Putamen (tissue), 1 donor: ENCODE measurements around the gene FBN2.
"Not testable (repeated sequence)": the region's sequence is repeated elsewhere in the genome, so short reads cannot be mapped to it uniquely, and the experiment has no call there.

Experiments
- DNase-seq: peaks from one replicate; pipeline ENCODE4 v3.0.0-alpha.2; 2016; ENCODE audit warnings: low spot score

Gene FBN2

GRCh38 chr5:128358826-128359225 is 179.2 kb downstream of the FBN2 start:
- no peak for DNase-seq

GRCh38 chr5:128357226-128357625 is 180.8 kb downstream of the FBN2 start:
- DNase-seq, result no peak

GRCh38 chr5:128355961-128356360 is 182.1 kb downstream of the FBN2 start:
- no peak for DNase-seq

GRCh38 chr5:128353441-128354107 is 184.5 kb downstream of the FBN2 start:
- DNase-seq, result no peak

- no peak for DNase-seq
These were observed 187.3 kb downstream of the FBN2 start for GRCh38 chr5:128350705-128351104.

- DNase-seq, result no peak
These were observed 188.8 kb downstream of the FBN2 start for GRCh38 chr5:128349044-128349858.

- no peak for DNase-seq
These were observed 192.0 kb downstream of the FBN2 start for GRCh38 chr5:128346038-128346437.

GRCh38 chr5:128345247-128345646 is 192.8 kb downstream of the FBN2 start:
- no peak for DNase-seq

- no peak for DNase-seq
These were observed 194.9 kb downstream of the FBN2 start for GRCh38 chr5:128343168-128343567.

GRCh38 chr5:128341056-128341455 is 197.0 kb downstream of the FBN2 start:
- DNase-seq, result no peak

GRCh38 chr5:128340648-128341047 is 197.4 kb downstream of the FBN2 start:
- no peak for DNase-seq

- DNase-seq, result no peak
These were observed 198.5 kb downstream of the FBN2 start for GRCh38 chr5:128339585-128339984.

- DNase-seq, result no peak
These were observed 199.4 kb downstream of the FBN2 start for GRCh38 chr5:128338649-128339048.

GRCh38 chr5:128335339-128335738 is 202.7 kb downstream of the FBN2 start:
- no peak for DNase-seq

- no peak for DNase-seq
These were observed 203.9 kb downstream of the FBN2 start for GRCh38 chr5:128334010-128334716.

GRCh38 chr5:128331261-128331660 is 206.8 kb downstream of the FBN2 start:
- no peak for DNase-seq

- DNase-seq, result no peak
These were observed 208.6 kb downstream of the FBN2 start for GRCh38 chr5:128329386-128329939.

GRCh38 chr5:128328446-128328845 is 209.6 kb downstream of the FBN2 start:
- DNase-seq, result no peak

GRCh38 chr5:128328007-128328406 is 210.0 kb downstream of the FBN2 start:
- no peak for DNase-seq

- not testable (repeated sequence) for DNase-seq
These were observed 216.6 kb downstream of the FBN2 start for GRCh38 chr5:128321418-128321817.

- DNase-seq, result no peak
These were observed 219.4 kb downstream of the FBN2 start for GRCh38 chr5:128318691-128319090.

- DNase-seq, result no peak
These were observed 220.6 kb downstream of the FBN2 start for GRCh38 chr5:128317481-128317880.

GRCh38 chr5:128315671-128316070 is 222.4 kb downstream of the FBN2 start:
- DNase-seq, result no peak
